Left lobe of liver (tissue), 2 donors: ENCODE results near the gene ARID5B. TPM values are rescaled to one million over a fixed set of nuclear protein-coding genes. Genes with fewer than 3 reads are reported as not detected.
A peak's percentile ranks its signal among the peaks of the same experiment; 100 is the strongest.

Experiments
- ATAC-seq: fragments of 200-7000 bp; cut with Tn5 transposase; one replicate; pipeline ENCODE4 v1.9.1; 2020; ENCODE audit warnings: mild to moderate bottlenecking, moderate library complexity
- DNase-seq: peaks from one replicate; pipeline ENCODE4 v3.0.0-alpha.2; 2020; ENCODE audit warnings: low spot score
- total RNA-seq: library from RNA; stranded (reverse); gene quantifications from one replicate; pipeline ENCODE4 v1.2.1, GENCODE V29; 2021
- donor health status: DM: no; HTN: no; CAD: no; lungs with moderate emphysema.
- donor health status: DM: no; HTN: yes; CAD: no.

ARID5B gene
- total RNA-seq, 1 donor from 2014 or later, result 3.8 TPM

GRCh38 chr10:61882621-61883370 lies 18.7 kb upstream of the ARID5B start:
- no peak for ATAC-seq
- no peak for DNase-seq

- no peak for DNase-seq
- no peak for ATAC-seq
These were observed 18.0 kb upstream of the ARID5B start for GRCh38 chr10:61883371-61884025.

- ATAC-seq (no peak), DNase-seq (no peak)
These were observed 13.7 kb upstream of the ARID5B start for GRCh38 chr10:61887772-61888171.

- no peak for ATAC-seq
These were observed 12.8 kb upstream of the ARID5B start for GRCh38 chr10:61888744-61889143.

GRCh38 chr10:61890430-61890829 lies 11.1 kb upstream of the ARID5B start:
- DNase-seq (no peak), ATAC-seq (no peak)

More at GRCh38 chr10:61888744-61889143, 12.8 kb upstream of the ARID5B start:
- DNase-seq, result no peak

- no peak for ATAC-seq
- DNase-seq, result no peak
These were observed 10.6 kb upstream of the ARID5B start for GRCh38 chr10:61890881-61891409.

- ATAC-seq (no peak), DNase-seq (no peak)
These were observed 9.5 kb upstream of the ARID5B start for GRCh38 chr10:61891906-61892585.

GRCh38 chr10:61892961-61893360 lies 8.5 kb upstream of the ARID5B start:
- ATAC-seq (no peak), DNase-seq (no peak)

GRCh38 chr10:61894133-61894532 lies 7.4 kb upstream of the ARID5B start:
- ATAC-seq (no peak), DNase-seq (no peak)

GRCh38 chr10:61895898-61896600 lies 5.5 kb upstream of the ARID5B start:
- no peak for ATAC-seq

GRCh38 chr10:61896854-61897661 lies 4.4 kb upstream of the ARID5B start:
- peak; percentile 73 for DNase-seq
- peak; percentile 87 for ATAC-seq

More at GRCh38 chr10:61895898-61896600, 5.5 kb upstream of the ARID5B start:
- DNase-seq, result no peak

GRCh38 chr10:61897671-61898434 lies 3.6 kb upstream of the ARID5B start:
- peak; percentile 63 for ATAC-seq
- DNase-seq, result peak; percentile 64

- DNase-seq, result no peak
- ATAC-seq, result no peak
These were observed 3.1 kb upstream of the ARID5B start for GRCh38 chr10:61898435-61898778.

GRCh38 chr10:61899069-61899531 lies 2.4 kb upstream of the ARID5B start:
- no peak for ATAC-seq
- no peak for DNase-seq

GRCh38 chr10:61899663-61899996 lies 1.9 kb upstream of the ARID5B start:
- no peak for ATAC-seq

GRCh38 chr10:61899997-61900828 lies 1.3 kb upstream of the ARID5B start:
- DNase-seq (peak; percentile 71), ATAC-seq (peak; percentile 11)

More at GRCh38 chr10:61899663-61899996, 1.9 kb upstream of the ARID5B start:
- no peak for DNase-seq

- ATAC-seq, result no peak
- peak; percentile 50 for DNase-seq
These were observed 438 bp downstream of the ARID5B start for GRCh38 chr10:61901829-61902444.
